ENCODE measurements around the gene BDKRB1. TPM values are rescaled to one million over a fixed set of nuclear protein-coding genes. Genes with fewer than 3 reads are reported as not detected.

Gene BDKRB1
- total RNA-seq, result not detected

DNA sequence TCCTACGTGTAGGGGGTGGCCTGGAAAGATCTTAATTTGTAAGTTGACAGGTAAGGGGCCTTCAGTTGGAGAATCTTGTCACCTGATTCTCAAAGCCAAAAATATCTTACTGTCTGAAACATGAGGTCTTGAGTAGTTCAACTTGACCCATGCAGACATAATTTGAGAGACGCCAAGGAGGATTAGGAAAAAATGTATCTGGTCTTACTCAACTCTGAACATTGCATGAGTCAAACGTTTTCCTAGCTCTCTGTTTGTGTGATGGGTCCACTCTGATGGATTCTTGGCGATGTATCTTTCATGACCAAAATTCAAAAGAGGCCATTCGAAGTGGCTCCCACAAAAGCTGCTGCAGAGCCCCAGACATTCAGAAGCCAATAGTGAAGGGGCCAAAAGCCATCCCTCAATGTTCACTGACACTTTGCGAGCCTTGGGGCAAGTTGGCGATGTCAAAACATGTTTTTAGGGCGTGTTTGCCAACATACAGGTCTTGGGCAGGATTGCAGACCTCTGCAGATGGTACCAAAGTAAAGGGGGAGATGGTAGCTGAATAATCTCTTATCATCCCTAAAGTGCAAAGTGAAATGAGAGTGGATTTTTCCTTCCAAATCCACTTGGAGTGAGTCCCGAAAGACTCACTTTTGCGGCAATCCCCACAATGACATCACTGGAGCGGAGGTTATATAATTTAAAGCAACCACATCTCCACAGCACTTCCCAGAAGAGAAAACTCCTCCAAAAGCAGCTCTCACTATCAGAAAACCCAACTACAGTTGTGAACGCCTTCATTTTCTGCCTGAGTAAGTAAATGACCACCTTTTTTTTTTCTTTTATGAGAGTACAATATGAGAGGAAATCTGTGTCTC, at the start of gene BDKRB1:
BDKRB1 (plus strand) TSS at position 710 of the 866 bp plus-strand sequence. CDS start 7,473 bp downstream, outside the sequence.
- ChIA-PET CTCF (interaction anchor here (0.6 kb wide), 1 partner anchor 12 kb away, joined by 4 read pairs; no protein-coding TSS in a partner anchor), POLR2A (no interaction called here)
- ATAC-seq, result no peak
- no peak for DNase-seq
- Mint-ChIP-seq H3K27ac (no peak within 1 kb of the TSS), H3K9me3 (ENCODE audit: low read depth) (no peaks in the 10 kb centered on the region), H3K4me3 (no peak within 1 kb of the TSS), H3K4me1 (no peaks in the 10 kb centered on the region), H3K36me3 (ENCODE audit: low read depth) (no peaks in the 10 kb centered on the region), H3K27me3 (peaks cover 15% of the 10 kb centered on the region)
- intact Hi-C loops (cut with DNase I, micrococcal nuclease), result no loop called here

DNA sequence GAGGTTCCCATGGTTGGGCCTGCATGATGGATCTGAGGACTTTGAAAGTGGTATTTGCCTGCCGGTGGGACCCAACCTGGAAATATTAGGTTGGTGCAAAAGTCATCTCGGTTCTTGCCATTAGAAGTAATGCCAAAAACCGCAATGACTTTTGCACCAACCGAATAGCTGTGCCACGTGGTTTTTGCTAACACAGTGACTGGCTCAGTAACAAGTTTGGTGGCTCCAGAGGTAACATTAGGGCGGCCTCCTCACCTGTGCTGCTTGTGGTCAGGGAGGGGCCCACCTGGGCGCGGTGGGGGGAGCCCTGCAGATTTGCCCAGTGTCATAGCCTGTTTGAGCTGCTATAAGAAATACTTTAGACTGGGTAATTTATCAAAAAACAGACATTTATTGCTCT, 49.5 kb upstream of the BDKRB1 start:
- DNase-seq (no peak), ATAC-seq (no peak)
- ChIA-PET POLR2A (no interaction called here), CTCF (interaction anchor here (0.7 kb wide), 2 partner anchors 182 to 374 kb away, joined by 3 read pairs; no protein-coding TSS in a partner anchor)
- Mint-ChIP-seq H3K36me3 (ENCODE audit: low read depth) (no peaks in the 10 kb centered on the region), H3K27ac (no peak overlapping the region), H3K9me3 (ENCODE audit: low read depth) (no peaks in the 10 kb centered on the region), H3K4me3 (no peak overlapping the region), H3K4me1 (peaks cover 7% of the 10 kb centered on the region), H3K27me3 (peaks cover 17% of the 10 kb centered on the region)
- intact Hi-C loops (cut with DNase I, micrococcal nuclease), result no loop called here

DNA sequence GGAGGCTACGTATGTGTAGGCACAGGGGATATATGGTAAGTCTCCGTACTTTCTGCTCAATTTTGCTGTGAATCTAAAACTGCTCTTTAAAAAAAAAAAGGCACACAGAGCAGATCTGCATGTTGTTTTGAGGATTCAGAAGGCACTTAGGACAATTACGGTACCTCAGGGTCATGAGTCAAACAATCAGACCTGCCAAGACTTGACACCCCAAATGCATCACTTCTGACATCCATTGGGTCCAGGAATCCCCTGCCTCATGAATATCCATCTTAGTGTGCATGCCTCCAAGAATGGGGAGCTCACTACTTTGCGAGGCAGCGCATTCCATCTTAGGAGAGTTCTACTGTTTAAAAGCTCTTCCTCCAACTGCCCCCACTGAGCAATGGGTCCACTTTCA, 48.3 kb upstream of the BDKRB1 start:
- peaks cover 7% of the 10 kb centered on the region for H3K9me3 Mint-ChIP-seq (ENCODE audit: low read depth)
- no peaks in the 10 kb centered on the region for H3K36me3 Mint-ChIP-seq (ENCODE audit: low read depth)
- H3K4me1 Mint-ChIP-seq, result peaks cover 7% of the 10 kb centered on the region
- CTCF ChIA-PET, result interaction anchor here (0.6 kb wide), 1 partner anchor 105 kb away, joined by 3 read pairs; no protein-coding TSS in a partner anchor
- ATAC-seq (no peak), DNase-seq (no peak)
- H3K27me3 Mint-ChIP-seq, result peaks cover 11% of the 10 kb centered on the region
- no peak overlapping the region for H3K4me3 Mint-ChIP-seq
- intact Hi-C loops (cut with DNase I, micrococcal nuclease), result no loop called here
- POLR2A ChIA-PET, result no interaction called here
- H3K27ac Mint-ChIP-seq, result no peak overlapping the region

DNA sequence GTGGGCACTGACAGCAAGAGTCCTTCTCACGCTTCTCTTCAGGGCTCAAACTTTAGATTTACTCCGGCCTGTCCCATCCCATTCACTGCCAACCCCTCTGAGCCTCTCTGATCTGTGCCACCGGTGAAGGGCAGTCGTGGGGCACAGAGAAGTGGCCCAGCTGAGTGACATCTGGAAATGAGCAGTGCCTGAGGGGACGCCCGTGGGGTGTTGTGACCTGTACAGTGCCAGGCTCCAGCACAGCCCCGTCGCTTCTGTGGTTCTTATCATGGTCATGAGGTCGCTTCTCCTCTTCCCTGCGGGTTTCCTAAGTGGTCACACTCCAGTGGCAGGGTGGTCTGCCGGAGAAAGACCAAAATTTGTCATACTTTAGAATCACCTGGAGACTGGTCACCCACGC, 47.3 kb upstream of the BDKRB1 start:
- Mint-ChIP-seq H3K4me1 (peaks cover 7% of the 10 kb centered on the region), H3K27ac (no peak overlapping the region), H3K27me3 (peaks cover 9% of the 10 kb centered on the region), H3K36me3 (ENCODE audit: low read depth) (no peaks in the 10 kb centered on the region), H3K9me3 (ENCODE audit: low read depth) (peaks cover 7% of the 10 kb centered on the region), H3K4me3 (no peak overlapping the region)
- intact Hi-C loops (cut with DNase I, micrococcal nuclease), result no loop called here
- ChIA-PET POLR2A (no interaction called here), CTCF (no interaction called here)
- no peak for DNase-seq
- no peak for ATAC-seq

DNA sequence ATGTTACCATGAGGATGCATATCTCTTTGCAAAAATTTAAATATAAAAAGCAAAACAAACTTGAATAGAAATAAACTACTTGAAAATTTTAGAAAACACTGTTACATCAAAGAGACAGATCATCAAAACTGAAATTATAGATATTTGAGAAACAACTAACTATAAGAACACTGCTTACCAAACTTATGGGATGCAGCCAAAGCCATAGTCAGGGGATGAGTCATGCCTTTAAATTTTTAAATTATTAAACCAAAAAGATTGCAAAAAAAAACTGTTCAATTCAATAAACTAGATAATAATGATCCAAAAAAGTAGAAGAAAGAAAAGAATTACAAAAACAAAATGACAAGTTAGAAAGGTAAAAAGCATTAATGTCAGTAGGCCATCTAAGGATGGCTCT, 43.9 kb upstream of the BDKRB1 start:
- ATAC-seq (no peak), DNase-seq (no peak)
- H3K27me3 Mint-ChIP-seq, result peaks cover 3% of the 10 kb centered on the region
- H3K4me1 Mint-ChIP-seq, result no peaks in the 10 kb centered on the region
- H3K36me3 Mint-ChIP-seq (ENCODE audit: low read depth), result no peaks in the 10 kb centered on the region
- H3K4me3 Mint-ChIP-seq, result no peak overlapping the region
- no peak overlapping the region for H3K27ac Mint-ChIP-seq
- POLR2A ChIA-PET, result no interaction called here
- CTCF ChIA-PET, result no interaction called here
- intact Hi-C loops (cut with DNase I, micrococcal nuclease), result no loop called here
- H3K9me3 Mint-ChIP-seq (ENCODE audit: low read depth), result peaks cover 7% of the 10 kb centered on the region

DNA sequence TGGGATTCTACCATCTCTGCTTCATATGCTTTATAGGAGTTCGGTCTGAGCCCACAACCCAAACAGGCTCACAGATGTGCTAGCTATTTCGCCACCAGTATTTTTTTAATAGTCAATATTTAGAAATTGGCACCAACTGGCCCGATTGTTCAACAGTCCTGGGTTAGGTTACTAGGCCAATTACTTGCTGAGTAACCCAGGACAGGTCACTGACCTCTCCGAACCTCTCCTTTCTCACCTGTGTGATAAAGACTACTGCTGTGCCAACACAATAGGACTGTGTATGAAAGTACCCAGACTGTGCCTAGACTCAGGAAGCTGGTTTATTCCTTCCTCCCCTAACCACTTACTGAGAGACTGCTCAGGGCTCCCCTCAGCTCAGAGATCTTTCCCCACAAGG, 43.1 kb upstream of the BDKRB1 start:
- ATAC-seq, result no peak

DNA sequence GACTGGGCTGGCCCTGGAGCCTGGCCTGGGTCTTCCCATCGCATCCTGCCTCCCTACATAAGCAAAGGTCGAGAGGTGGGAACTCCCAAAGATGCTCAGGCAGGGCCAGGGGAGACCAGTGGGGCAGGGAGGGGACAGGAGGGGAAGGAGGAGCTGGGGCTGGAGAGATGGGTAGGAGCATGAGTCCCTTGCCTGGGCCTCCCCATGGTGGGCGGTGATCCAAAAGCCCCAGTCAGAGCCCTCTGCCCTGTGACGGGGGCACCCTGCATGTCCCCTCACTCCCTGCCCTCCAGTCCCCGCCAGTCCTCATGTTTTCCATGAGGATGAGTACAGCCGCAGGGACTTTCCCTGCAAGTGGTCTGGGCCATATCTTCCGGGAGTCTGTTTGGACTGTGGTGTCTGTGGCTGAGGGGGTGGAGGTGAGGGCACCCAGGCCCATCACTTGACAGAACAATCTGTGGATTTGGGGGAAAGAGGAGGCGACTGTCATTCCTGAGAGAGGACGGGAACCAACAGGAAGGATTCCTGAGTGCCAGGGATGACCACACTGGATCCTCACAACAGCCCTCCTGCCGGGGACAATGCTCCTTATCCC, 42.0 kb upstream of the BDKRB1 start:
- CTCF ChIA-PET, result no interaction called here
- Mint-ChIP-seq H3K27me3 (no peaks in the 10 kb centered on the region), H3K4me1 (no peaks in the 10 kb centered on the region), H3K9me3 (ENCODE audit: low read depth) (peaks cover 7% of the 10 kb centered on the region), H3K36me3 (ENCODE audit: low read depth) (no peaks in the 10 kb centered on the region), H3K27ac (no peak overlapping the region), H3K4me3 (no peak overlapping the region)
- intact Hi-C loops (cut with DNase I, micrococcal nuclease), result no loop called here
- ATAC-seq (no peak), DNase-seq (no peak)
- POLR2A ChIA-PET, result no interaction called here

More for the DNA sequence above, 43.1 kb upstream of the BDKRB1 start:
- Mint-ChIP-seq H3K4me1 (no peaks in the 10 kb centered on the region), H3K36me3 (ENCODE audit: low read depth) (no peaks in the 10 kb centered on the region), H3K4me3 (no peak overlapping the region), H3K27ac (no peak overlapping the region), H3K27me3 (peaks cover 3% of the 10 kb centered on the region), H3K9me3 (ENCODE audit: low read depth) (peaks cover 7% of the 10 kb centered on the region)
- ChIA-PET POLR2A (no interaction called here), CTCF (no interaction called here)
- no peak for DNase-seq
- intact Hi-C loops (cut with DNase I, micrococcal nuclease), result no loop called here

DNA sequence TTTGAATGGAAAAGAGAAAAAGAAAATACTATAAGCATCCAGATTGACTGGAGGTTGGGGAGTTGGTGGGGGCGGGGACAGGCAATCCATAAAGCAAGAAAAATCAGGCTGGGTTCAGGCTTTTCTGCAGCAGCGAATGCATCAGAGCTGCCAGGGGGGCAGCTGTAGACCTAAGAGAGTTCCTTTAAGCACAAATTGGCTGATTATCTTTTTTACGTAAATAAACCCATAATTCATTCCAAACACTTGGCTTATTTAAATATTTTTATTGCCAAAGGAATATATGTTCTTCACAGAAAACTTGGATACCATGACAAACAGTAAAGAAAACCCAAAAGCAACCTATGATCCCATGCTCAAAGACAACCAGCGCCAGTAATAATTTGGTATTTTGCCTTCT, 41.2 kb upstream of the BDKRB1 start:
- H3K27ac Mint-ChIP-seq, result no peak overlapping the region
- H3K4me1 Mint-ChIP-seq, result no peaks in the 10 kb centered on the region
- ChIA-PET POLR2A (no interaction called here), CTCF (no interaction called here)
- H3K27me3 Mint-ChIP-seq, result no peaks in the 10 kb centered on the region
- H3K36me3 Mint-ChIP-seq (ENCODE audit: low read depth), result no peaks in the 10 kb centered on the region
- no peak for ATAC-seq
- intact Hi-C loops (cut with DNase I, micrococcal nuclease), result no loop called here
- DNase-seq, result no peak
- H3K9me3 Mint-ChIP-seq (ENCODE audit: low read depth), result peaks cover 7% of the 10 kb centered on the region
- H3K4me3 Mint-ChIP-seq, result no peak overlapping the region

DNA sequence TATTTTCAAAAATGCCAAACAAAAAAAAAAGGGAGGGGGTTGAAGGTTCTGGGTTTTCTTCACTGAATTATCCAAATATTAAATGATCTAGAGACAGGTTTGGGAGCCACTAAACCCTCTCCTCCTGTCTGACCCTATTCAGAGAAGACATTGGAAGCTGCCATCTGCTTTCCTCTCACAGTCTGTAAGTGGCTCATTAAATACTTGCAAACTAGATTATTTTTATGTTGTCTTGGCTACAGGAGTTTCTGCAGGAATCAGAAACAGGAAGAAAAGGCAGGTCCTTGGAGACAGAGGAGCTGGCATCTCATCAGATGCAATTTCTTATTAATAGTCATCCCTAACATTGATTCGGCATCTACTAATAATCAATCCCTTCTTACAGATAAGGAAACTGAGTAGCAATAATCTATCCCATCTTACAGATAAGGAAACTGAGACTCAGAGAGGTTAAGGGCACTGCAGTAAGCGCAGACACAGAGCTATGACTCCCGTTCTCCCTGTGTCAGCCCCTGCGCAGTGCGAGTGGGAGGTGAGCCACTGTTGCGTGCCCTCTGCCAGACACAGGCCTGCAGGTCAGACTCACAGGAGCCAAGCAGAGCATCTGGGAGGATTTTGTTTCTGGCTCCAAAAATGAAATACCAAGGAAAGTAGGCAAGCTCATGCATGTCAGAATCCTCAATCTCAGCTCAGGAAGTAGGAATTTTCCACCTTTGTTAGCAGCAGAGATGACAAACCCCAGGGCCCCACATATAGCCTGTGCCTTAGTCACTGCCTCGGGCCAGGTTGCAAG, 40.4 kb upstream of the BDKRB1 start:
- POLR2A ChIA-PET, result no interaction called here
- H3K27ac Mint-ChIP-seq, result no peak overlapping the region

DNA sequence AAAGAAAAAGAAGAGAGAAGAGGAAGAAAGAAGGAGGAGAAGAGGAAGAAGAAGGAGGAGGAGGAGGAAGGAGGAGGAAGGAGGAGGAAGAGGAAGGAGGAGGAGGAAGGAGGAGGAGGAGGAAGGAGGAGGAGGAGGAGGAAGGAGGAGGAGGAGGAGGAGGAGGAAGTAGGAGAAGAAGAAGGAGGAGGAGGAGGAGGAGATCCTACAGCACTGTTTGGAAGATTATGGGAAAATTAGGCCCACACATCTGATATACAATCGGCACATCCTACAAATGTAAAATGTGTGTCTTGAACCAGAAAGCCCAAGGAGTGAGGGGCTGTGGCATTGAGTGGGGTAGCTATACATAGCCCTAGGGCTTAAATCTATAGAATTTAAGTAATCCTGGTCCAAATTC, 39.4 kb upstream of the BDKRB1 start:
- Mint-ChIP-seq H3K4me3 (no peak overlapping the region), H3K27ac (no peak overlapping the region), H3K4me1 (no peaks in the 10 kb centered on the region), H3K9me3 (ENCODE audit: low read depth) (peaks cover 7% of the 10 kb centered on the region), H3K27me3 (peaks cover 4% of the 10 kb centered on the region), H3K36me3 (ENCODE audit: low read depth) (no peaks in the 10 kb centered on the region)
- intact Hi-C loops (cut with DNase I, micrococcal nuclease), result no loop called here
- POLR2A ChIA-PET, result no interaction called here
- no peak for ATAC-seq
- CTCF ChIA-PET, result interaction anchor here (0.6 kb wide), 1 partner anchor 133 kb away, joined by 5 read pairs; no protein-coding TSS in a partner anchor
- DNase-seq, result no peak

More for the DNA sequence above, 40.4 kb upstream of the BDKRB1 start:
- Mint-ChIP-seq H3K9me3 (ENCODE audit: low read depth) (peaks cover 7% of the 10 kb centered on the region), H3K4me3 (no peak overlapping the region), H3K4me1 (no peaks in the 10 kb centered on the region), H3K27me3 (peaks cover 2% of the 10 kb centered on the region), H3K36me3 (ENCODE audit: low read depth) (no peaks in the 10 kb centered on the region)
- intact Hi-C loops (cut with DNase I, micrococcal nuclease), result no loop called here
- CTCF ChIA-PET, result interaction anchor here (1.1 kb wide), 1 partner anchor 23 kb away, joined by 3 read pairs; no protein-coding TSS in a partner anchor
- no peak for ATAC-seq
- DNase-seq, result no peak

DNA sequence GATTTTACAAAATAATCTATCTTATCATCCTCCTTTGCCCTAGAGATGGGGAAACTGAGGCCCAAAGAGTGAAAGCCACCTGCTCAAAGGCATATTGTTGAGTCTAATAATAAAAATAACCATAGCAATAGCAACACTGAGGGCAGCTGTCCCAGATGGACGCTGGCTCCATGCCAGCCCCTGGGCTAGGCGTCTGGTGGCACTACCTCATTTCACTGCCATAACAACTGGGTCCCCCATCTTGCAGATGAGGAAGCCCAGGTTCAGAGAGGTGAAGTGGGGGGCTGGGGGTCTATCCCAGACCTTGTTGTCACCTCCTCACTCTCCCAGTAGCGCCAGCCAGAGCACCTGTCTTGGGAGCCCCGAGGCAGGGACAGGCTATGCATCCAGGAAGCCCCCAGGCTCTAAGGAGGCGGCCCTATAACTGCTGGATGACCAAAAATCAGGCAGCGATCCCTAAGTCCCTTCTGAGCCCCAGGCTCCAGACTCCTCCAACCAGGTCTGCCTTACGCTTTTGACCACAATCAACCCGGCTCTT, 38.6 kb upstream of the BDKRB1 start:
- intact Hi-C loops (cut with DNase I, micrococcal nuclease), result no loop called here
- CTCF ChIA-PET, result no interaction called here

More for the DNA sequence above, 38.6 kb upstream of the BDKRB1 start:
- Mint-ChIP-seq H3K9me3 (ENCODE audit: low read depth) (peaks cover under 1% of the 10 kb centered on the region), H3K27ac (no peak overlapping the region), H3K27me3 (peaks cover 4% of the 10 kb centered on the region), H3K36me3 (ENCODE audit: low read depth) (no peaks in the 10 kb centered on the region), H3K4me3 (no peak overlapping the region), H3K4me1 (no peaks in the 10 kb centered on the region)
- ATAC-seq (no peak), DNase-seq (no peak)
- POLR2A ChIA-PET, result interaction anchor here (0.6 kb wide), 1 partner anchor 30 kb away, joined by 3 read pairs; no protein-coding TSS in a partner anchor

Measured in activated CD4-positive, alpha-beta T cell treated with anti-CD3 and anti-CD28 coated beads for 36 hours (primary cell).